Stimulated activated CD4-positive, alpha-beta T cell treated with anti-CD3 and anti-CD28 coated beads, Interleukin-4, amount 100 ng/mL, for 4 hours (primary cell): ENCODE results near the gene ZNF281.
"Not testable (repeated sequence)": the region's sequence is repeated elsewhere in the genome, so short reads cannot be mapped to it uniquely, and the experiment has no call there.

Experiments used
- DNase-seq, 2 experiments: peaks; one replicate each; pipeline ENCODE4 v3.0.0-alpha.2; 2020

Gene ZNF281

DNA sequence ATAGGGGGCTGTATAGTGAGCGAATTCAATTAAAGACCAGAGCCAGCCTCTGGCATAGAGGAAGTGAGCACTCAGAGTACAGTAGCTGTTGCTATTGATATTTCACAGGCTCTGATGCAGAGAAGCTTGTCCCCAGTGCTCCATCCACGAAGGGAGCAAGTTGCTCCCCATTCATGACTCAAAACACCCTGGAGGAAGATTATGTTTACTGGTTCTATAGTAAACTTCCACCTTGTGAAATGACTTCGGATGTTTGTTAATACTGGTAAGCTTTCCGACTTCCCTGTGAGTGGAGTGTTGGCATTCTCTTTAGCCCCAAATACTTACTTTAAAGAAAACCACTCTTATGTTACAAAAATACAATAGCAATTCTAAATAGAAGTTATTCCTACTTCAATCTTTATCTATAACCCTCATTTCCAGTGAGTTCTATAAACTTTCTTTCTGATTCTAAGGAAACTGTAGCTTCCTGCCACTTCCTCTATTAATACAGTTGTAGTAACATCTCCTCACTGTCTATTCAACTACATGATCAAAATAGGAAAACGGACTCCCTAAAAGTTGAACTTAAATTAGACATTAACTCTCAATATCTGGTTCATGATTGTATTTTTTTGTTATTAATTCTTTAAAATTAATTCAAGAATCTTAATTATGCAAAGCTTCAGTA lies 46.4 kb downstream of the ZNF281 start:
- no peak for DNase-seq

DNA sequence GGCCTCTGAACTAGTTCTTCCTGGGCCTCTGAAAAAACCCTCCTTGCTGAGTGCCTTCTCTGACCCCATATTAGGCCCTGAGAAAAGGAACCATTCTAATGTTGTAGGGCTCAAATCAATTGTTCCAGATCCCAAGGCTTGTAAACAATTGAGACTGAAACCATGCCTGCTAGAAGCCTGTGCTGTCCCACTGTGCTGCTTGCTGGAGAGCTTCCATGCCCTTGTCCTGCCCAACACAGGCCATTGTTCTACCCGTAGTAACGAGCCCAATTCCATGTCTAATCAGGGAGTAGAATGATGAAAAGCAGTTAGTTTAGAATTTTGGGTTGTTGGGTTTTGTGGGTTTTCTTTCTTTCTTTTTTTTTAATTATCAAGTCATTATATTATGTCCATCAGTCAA lies 47.4 kb downstream of the ZNF281 start:
- no peak for DNase-seq

DNA sequence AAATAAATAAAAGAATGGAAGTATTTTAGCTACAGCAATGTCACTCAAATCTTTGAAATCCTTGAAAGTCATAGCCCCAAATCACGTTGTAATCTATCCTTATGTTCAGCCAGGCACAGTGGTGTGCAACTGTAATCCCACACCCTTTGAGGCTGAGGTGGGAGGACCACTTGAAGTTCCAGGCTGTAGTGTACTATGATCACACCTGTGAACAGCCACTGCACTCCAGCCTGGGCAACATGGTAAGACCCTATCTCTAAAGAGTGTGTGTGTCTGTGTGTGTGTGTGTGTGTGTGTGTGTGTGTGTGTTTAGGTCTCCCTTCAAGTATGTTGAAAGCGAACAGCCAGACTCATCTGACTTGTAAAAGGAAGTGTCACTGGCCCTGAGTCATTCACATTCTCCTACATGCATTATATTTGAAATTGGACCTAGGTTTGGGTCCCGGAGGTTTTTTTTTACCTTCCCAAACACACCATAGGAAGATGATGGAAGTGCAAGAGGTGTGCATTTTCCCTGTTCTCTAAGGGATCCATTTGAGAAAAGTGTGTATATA lies 50.1 kb downstream of the ZNF281 start:
- DNase-seq, result no peak

DNA sequence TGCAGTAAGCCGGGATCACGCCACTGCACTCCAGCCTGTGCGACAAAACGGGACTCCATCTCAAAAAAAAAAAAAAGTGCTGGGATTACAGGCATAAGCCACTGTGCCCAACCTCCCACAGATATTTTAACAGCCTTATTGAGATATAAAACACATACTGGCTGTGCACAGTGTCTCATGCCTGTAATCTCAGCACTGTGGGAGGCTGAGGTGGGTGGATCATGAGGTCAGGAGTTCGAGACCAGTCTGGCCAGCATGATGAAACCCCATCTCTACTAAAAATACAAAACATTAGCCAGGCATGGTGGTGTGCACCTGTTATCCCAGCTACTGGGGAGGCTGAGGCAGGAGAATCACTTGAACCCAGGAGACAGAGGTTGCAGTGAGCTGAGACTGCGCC lies 51.9 kb downstream of the ZNF281 start:
- not testable (repeated sequence) for DNase-seq

DNA sequence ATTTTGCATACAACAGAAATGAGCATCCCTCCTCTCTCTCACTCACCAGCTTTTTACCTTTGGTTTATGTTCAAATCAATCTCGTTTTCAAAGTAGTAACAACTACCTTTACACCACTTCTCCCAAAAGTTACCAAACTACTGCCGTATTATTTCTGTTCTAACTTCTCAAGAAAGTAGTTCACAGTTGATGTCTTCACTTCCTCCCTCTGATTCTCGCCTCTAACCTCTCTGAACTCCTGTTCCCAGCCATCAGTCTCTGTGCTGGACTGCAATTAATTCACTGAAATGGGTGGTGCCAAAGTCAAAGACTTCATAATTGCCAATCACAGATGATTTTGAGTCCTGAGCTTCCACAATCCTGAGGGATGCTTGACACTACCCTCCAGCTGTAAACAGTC lies 54.0 kb downstream of the ZNF281 start:
- DNase-seq, result no peak
